HCT116 (cell line): ENCODE measurements around the gene DENND2D. TPM values are rescaled to one million over a fixed set of nuclear protein-coding genes. Genes with fewer than 3 reads are reported as not detected.

Experiments used
- ATAC-seq: fragments of 200-7000 bp; cut with Tn5 transposase; 2 replicates; pipeline ENCODE4 v1.9.1; 2020; ENCODE audit warnings: mild to moderate bottlenecking, moderate library complexity
- BruUV-seq: library from RNA; stranded (reverse); fragments of 400-500 nt; replicated peaks from 2 replicates; lab custom pipeline; 2021; lab: Mats Ljungman, UMichigan
- CTCF ChIA-PET: fragments of 300-600 bp; sonication (Branson Sonifier 250); formaldehyde crosslinking; loops from one replicate; lab custom pipeline; 2021; ENCODE audit warnings: antibody characterized with exemption; lab: Charles Lee
- POLR2A ChIA-PET: fragments of 300-600, 350-600 bp; sonication (Branson Sonifier 250); formaldehyde crosslinking; loops from one replicate; lab custom pipeline; 2021; ENCODE audit warnings: antibody characterized with exemption; lab: Charles Lee
- RAD21 ChIA-PET, 2 experiments: fragments of 300-600 bp; sonication (Branson Sonifier 250); formaldehyde crosslinking; loops; one replicate each; lab custom pipeline; 2023; ENCODE audit warnings: low total read pairs in 2 of 2; ENCODE audit not compliant: uncharacterized antibody in 2 of 2, unreplicated experiment in 2 of 2, low non-redundant PET in 1 of 2; lab: Charles Lee
- DNase-seq: peaks from one replicate; pipeline ENCODE4 v3.0.0-alpha.2; 2010; ENCODE audit warnings: low read depth, low spot score
- H2AFZ ChIP-seq: fragments of 200-600 bp; shearing (Covaris generic), sonication (generic); 2 replicates; pipeline ENCODE4 v1.6.1; 2017; ENCODE audit warnings: low read depth, mixed run types, mixed read lengths, antibody characterized with exemption, low read length; ENCODE audit not compliant: poor library complexity, severe bottlenecking
- H3K27ac ChIP-seq: 2 replicates; pipeline ENCODE4 v1.5.1; 2012; ENCODE audit warnings: low read depth, low read length
- H3K27me3 ChIP-seq: fragments of 200-600 bp; sonication (generic); 2 replicates; pipeline ENCODE4 v1.6.1; 2016; ENCODE audit warnings: mixed run types, low read length, mixed read lengths; ENCODE audit not compliant: insufficient read depth
- H3K36me3 ChIP-seq, 2 experiments: fragments of 200-500 bp in 1 of 2; fragments of 200-600 bp in 1 of 2; sonication (Bioruptor generic) in 1 of 2; sonication (generic) in 1 of 2; 2 replicates each; pipeline versions ENCODE4 v1.5.1 to v1.6.1; 2014 to 2016; ENCODE audit warnings: low read length in 2 of 2, inconsistent platforms in 1 of 2, mixed read lengths in 1 of 2, mixed run types in 1 of 2; ENCODE audit not compliant: insufficient read depth in 2 of 2, control insufficient read depth in 1 of 2
- H3K4me1 ChIP-seq, 2 experiments: fragments of 200-600 bp in 1 of 2; sonication (generic) in 1 of 2; 2 replicates each; pipeline versions ENCODE4 v1.5.1 to v1.6.1; 2012 to 2017; ENCODE audit warnings: low read length in 2 of 2, inconsistent platforms in 1 of 2, mild to moderate bottlenecking in 1 of 2, mixed read lengths in 1 of 2, mixed run types in 1 of 2, moderate library complexity in 1 of 2; ENCODE audit not compliant: insufficient read depth in 2 of 2, control insufficient read depth in 1 of 2
- H3K4me2 ChIP-seq: fragments of 200-600 bp; sonication (generic); 2 replicates; pipeline ENCODE4 v1.6.1; 2017; ENCODE audit warnings: mixed run types, low read length, mixed read lengths
- H3K4me3 ChIP-seq, 2 experiments: fragments of 200-600 bp in 1 of 2; sonication (generic) in 1 of 2; replicated peaks in 1 of 2; 2 replicates each; pipeline ENCODE4 v1.5.1; 2011 to 2016; ENCODE audit warnings: low read length in 2 of 2, control low read depth in 1 of 2, low read depth in 1 of 2, mild to moderate bottlenecking in 1 of 2, mixed read lengths in 1 of 2, mixed run types in 1 of 2
- H3K79me2 ChIP-seq: fragments of 200-600 bp; sonication (generic); 2 replicates; pipeline ENCODE4 v1.6.1; 2017; ENCODE audit warnings: mild to moderate bottlenecking, mixed run types, low read length, moderate library complexity, mixed read lengths; ENCODE audit not compliant: insufficient read depth
- H3K9ac ChIP-seq: fragments of 200-600 bp; sonication (generic); 2 replicates; pipeline ENCODE4 v1.6.1; 2016; ENCODE audit warnings: low read length, mixed read lengths
- H3K9me2 ChIP-seq: fragments of 200-600 bp; sonication (generic), shearing (Covaris generic); 2 replicates; pipeline ENCODE4 v1.6.1; 2017; ENCODE audit warnings: mixed run types, mild to moderate bottlenecking, moderate library complexity; ENCODE audit not compliant: insufficient read depth
- H3K9me3 ChIP-seq, 2 experiments: fragments of 200-500 bp in 1 of 2; fragments of 200-600 bp in 1 of 2; sonication (Bioruptor generic) in 1 of 2; sonication (generic) in 1 of 2; 2 replicates each; pipeline ENCODE4 v1.6.1; 2014 to 2017; ENCODE audit warnings: low read length in 2 of 2, mixed read lengths in 2 of 2, inconsistent platforms in 1 of 2, low read depth in 1 of 2, mild to moderate bottlenecking in 1 of 2, mixed run types in 1 of 2, moderate library complexity in 1 of 2; ENCODE audit not compliant: control insufficient read depth in 1 of 2, insufficient read depth in 1 of 2
- H4K20me1 ChIP-seq: fragments of 200-600 bp; sonication (generic), shearing (Covaris generic); 2 replicates; pipeline ENCODE4 v1.6.1; 2017; ENCODE audit warnings: mixed run types, mild to moderate bottlenecking, moderate library complexity; ENCODE audit not compliant: insufficient read depth
- CBX3 ChIP-seq: IDR thresholded peaks from 2 replicates; pipeline ENCODE4 v1.6.1; 2012; ENCODE audit warnings: low read depth
- CTCF ChIP-seq, 3 experiments: fragments of 200-600 bp in 1 of 3; sonication (generic) in 1 of 3; IDR thresholded peaks in 2 of 3; conservative IDR thresholded peaks in 1 of 3; 2 replicates each; pipeline ENCODE4 v1.5.1; 2012 to 2017; ENCODE audit warnings: low read depth in 2 of 3, low read length in 2 of 3, antibody characterized with exemption in 1 of 3, borderline replicate concordance in 1 of 3, control low read depth in 1 of 3, mild to moderate bottlenecking in 1 of 3, mixed read lengths in 1 of 3, mixed run types in 1 of 3, moderate library complexity in 1 of 3; ENCODE audit not compliant: insufficient read depth in 1 of 3
- EGR1 ChIP-seq: IDR thresholded peaks from 2 replicates; pipeline ENCODE4 v1.6.1; 2012; ENCODE audit warnings: low read depth
- ELF1 ChIP-seq: IDR thresholded peaks from 2 replicates; pipeline ENCODE4 v1.6.1; 2012; ENCODE audit warnings: low read depth, borderline replicate concordance
- MAX ChIP-seq: IDR thresholded peaks from 2 replicates; pipeline ENCODE4 v1.6.1; 2012
- SRF ChIP-seq: IDR thresholded peaks from 2 replicates; pipeline ENCODE4 v1.6.1; 2012; ENCODE audit warnings: low read depth
- TCF7L2 ChIP-seq: IDR thresholded peaks from 2 replicates; pipeline ENCODE4 v1.7.0; 2011; ENCODE audit warnings: borderline replicate concordance, inconsistent platforms; ENCODE audit not compliant: insufficient read depth, insufficient read length; ENCODE audit errors: extremely low read depth
- ZNF274 ChIP-seq: fragments of 200-500 bp; sonication (Bioruptor generic); IDR thresholded peaks from 2 replicates; pipeline ENCODE4 v1.6.1; 2014; ENCODE audit warnings: mild to moderate bottlenecking, low read depth, low read length, inconsistent platforms
- intact Hi-C: fragments of 100-400 bp; cut with micrococcal nuclease; formaldehyde crosslinking; loops from 2 replicates; pipeline ENCODE4 v1.10.0; 2022
- total RNA-seq: library from RNA; stranded (reverse); gene quantifications from one replicate; pipeline ENCODE4 v1.2.1, GENCODE V29; 2021; ENCODE audit not compliant: unreplicated experiment

The DENND2D gene
- total RNA-seq, 1 experiment from 2014 or later: 31.9 TPM

- Histone ChIP-seq H3K79me2 (peaks cover 36% of the 10 kb centered on the region), H3K9me3 (no peaks in the 10 kb centered on the region), H3K9ac (peak overlapping the region; percentile 77), H3K27ac (peak overlapping the region; percentile 89), H3K9me2 (no peaks in the 10 kb centered on the region), H4K20me1 (no peaks in the 10 kb centered on the region), H3K27me3 (no peaks in the 10 kb centered on the region), H3K4me3 (peak overlapping the region; percentile 56 to 66), H3K4me2 (peak overlapping the region; percentile 97), H3K4me1 (peaks cover 39 to 55% of the 10 kb centered on the region in 2 experiments), H3K36me3 (peaks cover 0 to 4% of the 10 kb centered on the region in 2 experiments; a peak in 1 of 4 replicates), H2AFZ (no peak overlapping the region)
- no peak for DNase-seq
- POLR2A ChIA-PET: interaction anchor here (0.6 to 1.4 kb wide), 2 partner anchors 11 to 72 kb away, joined by 3 read pairs; no protein-coding TSS in a partner anchor
- CTCF ChIA-PET: interaction anchor here (1.3 kb wide), 1 partner anchor 11 kb away, joined by 3 read pairs; no protein-coding TSS in a partner anchor
- intact Hi-C loops: no loop called here
- TF ChIP-seq SRF (no peak), ELF1 (peak; percentile 46), TCF7L2 (peak; percentile 4), CBX3 (0 out of 2 replicates have a peak, but pooled peaks have one; percentile 29), CTCF (IDR thresholded peaks at IDR 0.05 in 2 of 3, conservative IDR thresholded peaks at IDR 0.05 in 1 of 3; ENCODE audit: borderline replicate concordance in 1 of 3, insufficient read depth in 1 of 3, low read depth in 2 of 3, low read length in 2 of 3) (0 out of 6 replicates have a peak, but pooled peaks of 1 of the 3 experiments have one; percentile 9), ZNF274 (no peak), EGR1 (no peak), MAX (no peak)
- no TSS peak for BruUV-seq
- RAD21 ChIA-PET: interaction anchor here in 1 of 2 experiments (0.9 kb wide), 1 partner anchor 20 kb away, joined by 3 read pairs; no protein-coding TSS in a partner anchor
- peak; percentile 18 for ATAC-seq
Measured at GRCh38 chr1:111202707-111203623, 2.5 kb upstream of the DENND2D start.
